HG02943 (cell line): Measurements from ENCODE around the gene TNIK.

Source experiments
- ATAC-seq: cut with Tn5 transposase; IDR thresholded peaks from one replicate; pipeline ENCODE4 v1.9.1; 2021; ENCODE audit warnings: mild to moderate bottlenecking, low read depth, moderate library complexity; ENCODE audit not compliant: unreplicated experiment

The TNIK gene

DNA sequence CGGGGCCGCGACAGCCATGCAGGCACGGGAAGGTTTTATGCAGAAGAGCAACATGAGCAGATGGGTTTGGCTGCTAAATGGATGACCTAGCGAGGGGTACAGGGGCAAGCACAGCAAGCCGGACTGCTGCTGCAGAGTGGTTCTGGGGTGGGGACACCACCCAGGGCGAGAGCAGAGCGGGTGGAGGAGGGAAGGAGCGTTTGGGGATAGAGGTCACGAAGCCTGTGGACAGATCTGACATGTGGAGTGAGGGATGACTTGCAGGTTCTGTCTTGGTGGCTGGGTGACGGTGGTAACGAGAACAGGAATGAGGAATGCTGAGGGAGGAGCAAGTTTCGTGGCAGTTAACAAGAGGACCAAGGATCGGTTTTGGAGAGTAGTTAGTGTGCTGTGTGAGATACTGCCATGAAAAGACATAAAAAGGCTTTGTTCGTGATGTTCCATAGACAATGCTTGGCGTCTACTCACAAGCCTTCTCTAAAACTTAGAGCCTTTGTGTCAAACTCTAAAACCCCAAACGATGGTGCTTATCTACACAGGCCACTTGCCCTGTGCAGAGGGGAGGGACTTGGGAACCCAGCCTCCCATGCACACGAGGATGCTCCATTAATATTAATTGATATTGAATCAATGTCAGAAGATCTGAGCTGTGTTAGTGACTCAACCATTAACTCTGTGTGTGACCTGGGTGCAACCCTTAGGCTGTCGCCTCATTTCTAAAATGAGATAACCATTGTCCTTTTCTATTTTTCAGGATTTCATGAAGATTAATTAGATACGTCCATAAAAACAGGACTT is 301.0 kb downstream of the TNIK start:
- ATAC-seq = no peak

DNA sequence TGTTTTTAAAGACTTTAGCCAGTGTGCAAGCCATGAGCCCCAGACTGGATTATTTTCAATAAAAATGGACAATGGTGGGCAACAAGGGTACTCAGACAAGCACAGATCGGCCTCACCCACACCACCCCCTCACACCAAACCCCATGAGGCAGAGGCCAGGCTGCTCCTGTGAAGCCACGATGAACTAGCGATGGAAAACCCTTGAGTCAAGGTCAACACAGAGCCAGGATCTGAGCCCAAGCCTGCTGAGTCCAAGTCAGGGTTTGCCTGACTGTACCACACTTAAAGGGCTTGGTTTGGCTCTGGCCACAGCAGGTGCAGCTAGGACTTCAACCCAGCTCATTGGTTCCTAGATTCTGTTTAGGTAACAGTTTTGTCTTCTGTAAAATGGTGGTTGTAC is 302.2 kb downstream of the TNIK start:
- no peak for ATAC-seq

DNA sequence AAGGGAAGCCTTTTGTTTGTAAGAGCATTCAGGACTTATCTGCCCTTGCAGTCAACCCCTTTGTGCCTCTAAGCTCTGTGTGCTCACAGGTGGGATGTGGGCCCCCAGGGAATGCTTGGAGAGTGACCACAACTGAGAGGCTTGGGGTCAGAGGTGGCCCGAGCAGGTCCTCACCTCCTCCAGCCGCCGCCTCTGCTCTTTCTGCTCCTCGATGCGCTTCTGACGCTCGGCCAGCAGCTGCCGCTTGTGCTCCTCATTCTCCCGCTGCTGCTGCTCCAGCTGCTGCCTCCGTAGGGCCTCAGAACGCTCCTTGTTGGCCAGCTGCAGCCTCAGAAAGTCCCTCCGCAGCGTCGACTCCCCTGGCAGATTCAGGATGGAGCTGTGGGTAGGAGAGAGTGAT is 302.9 kb downstream of the TNIK start:
- no peak for ATAC-seq

DNA sequence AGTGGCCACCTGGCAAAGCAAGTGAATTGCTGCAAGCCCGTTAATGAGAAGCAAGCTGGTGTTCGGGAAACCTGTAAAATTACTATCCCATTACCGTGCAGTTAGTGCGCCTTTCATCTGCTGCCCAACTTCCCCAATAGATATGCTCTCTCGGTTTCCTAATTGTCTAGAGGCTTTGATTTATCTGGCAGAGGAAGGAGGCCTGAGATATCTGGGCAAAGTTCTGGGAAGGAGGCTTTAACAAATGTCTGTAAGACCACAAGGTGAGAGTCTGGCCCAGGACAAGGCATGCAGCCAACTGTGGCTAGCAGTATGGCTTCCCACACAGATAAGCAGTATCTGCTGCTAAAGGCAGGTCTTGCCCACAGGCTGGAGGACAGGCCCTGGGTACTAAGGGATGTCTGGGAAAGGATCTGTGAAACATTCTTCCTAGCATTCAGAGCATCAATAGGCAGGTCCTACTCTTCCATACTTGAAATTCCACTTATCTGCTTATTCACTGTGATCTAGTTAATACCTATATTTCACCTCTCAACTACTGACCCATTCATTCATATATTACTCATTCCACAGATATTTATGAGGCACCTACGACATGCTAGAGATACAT is 303.7 kb downstream of the TNIK start:
- ATAC-seq = no peak

DNA sequence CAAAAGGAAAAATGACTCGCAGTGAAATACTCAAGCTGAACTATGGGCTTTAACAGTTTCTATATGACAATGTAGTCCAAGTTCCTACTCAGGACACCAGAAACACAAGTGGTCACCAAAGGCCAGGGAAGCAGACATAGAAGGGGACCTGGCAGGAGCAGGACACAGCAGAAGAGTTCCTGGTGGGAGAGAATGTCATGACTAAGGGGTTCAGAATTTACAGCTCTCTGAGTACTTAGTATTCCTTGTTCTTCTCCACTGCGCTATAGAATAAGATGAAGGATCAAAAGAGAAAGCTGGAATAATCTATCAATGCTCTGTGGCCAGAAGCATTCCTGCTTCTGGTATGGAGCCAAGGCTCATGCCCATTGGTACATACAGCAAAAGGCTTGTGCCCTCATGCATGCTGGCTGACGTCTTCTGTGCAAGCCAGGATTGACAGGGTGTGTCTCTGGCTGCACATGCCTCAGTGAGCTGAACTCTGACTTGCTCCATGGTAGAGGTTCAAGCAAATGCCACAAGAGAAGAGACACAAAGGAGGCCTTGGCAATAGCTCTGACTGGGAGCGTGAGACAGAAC is 305.0 kb downstream of the TNIK start:
- ATAC-seq = no peak

DNA sequence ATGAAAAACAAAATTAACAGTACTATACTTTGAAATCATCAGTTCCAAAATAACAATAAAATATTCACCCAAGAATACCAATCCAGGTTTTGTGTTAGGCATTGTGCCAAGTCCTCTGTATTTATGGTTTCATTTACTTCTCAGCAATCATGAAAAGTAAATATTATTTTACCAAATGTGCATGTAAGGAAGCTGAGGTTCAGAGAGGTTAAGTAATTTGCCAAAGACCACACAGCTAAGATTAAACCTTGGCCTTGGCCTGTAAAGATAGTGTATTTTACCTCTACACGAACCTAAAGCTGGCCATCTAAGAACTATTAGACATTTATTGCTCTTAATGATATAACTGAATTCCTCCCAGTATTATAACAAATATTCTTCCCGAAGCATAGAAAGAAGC is 309.3 kb downstream of the TNIK start:
- no peak for ATAC-seq

DNA sequence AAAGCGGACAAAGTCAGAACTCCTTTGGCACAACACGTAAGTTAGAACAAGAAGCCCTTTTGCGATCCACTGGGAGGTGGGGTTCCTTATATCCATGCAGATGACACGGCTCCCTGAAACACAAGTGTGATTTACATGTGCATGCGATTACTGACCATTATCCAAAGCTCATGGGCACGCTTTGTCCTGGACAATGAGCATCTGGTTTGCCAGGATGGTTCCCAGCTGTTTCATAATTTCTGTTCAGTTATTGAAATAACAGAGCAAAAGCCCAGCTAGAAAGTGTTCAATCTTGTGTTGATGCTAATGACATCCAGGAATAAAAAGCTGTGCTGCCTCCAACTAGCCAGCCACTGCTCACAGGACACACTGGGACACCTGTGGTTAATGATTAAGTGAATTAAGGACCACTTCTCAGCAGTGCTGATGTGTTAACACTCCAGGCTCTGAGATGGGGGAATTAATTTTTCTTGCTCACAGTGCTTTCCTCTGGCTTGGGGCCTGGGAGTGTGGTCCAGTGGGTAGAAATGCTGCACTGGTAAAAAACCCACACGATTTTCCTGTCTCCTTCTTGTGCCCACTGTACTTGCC is 310.6 kb downstream of the TNIK start:
- no peak for ATAC-seq

DNA sequence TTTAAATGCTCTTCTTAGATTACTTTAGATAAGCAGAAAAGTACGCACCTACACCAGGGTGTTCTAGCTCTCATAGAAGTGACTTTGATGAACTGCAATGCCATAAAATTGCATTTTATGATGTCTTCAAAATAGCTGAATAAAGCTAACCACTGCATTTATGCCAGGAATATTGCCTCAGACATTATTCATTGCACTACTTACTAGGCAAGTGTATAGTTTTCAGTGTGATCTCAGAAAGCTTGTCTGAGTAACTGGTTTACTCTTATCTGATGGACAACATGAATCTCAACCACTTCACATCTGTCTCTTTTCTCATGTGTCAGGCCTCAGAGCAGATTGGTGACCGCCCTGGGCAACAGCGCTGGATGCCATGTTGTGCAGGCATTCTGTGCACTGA is 314.4 kb downstream of the TNIK start:
- ATAC-seq = no peak

DNA sequence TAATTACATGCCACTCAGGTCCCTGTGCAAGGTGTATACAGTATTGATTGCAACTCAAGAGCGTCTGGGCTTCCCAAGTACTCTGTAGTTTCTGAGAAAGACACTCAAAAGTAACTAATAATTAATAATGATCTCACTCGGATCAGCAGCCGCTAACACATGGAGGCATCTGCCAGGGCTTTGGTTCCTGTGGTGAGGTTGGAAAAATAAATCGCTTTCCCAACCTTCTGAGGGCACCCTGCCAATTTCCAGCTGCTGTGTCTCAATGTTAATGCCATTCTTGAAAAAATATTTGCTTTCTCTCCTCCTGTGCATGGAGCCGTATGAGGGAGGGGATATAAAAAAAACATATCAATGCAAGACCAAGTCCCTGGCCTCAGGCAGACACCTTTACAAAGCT is 317.2 kb downstream of the TNIK start:
- no peak for ATAC-seq

DNA sequence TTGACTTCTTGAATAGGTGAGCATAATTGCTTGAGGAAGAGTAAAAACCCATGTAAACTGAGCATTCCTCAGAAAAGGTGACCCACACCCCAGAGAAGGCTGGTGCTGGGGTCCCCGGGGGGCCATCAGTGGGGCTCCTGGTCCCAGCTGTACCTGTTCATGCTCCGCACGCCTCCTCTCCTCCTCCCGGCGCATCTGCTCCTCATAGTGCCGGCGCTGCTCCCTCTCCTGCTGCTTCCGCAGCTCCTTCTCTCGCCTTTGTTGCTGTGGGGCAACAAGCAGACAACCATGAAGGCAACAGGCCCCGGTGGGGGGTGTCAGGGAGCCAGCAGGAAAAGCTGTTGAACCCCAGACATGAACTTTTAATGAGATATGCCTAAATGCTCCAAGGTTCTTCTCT is 320.0 kb downstream of the TNIK start:
- no peak for ATAC-seq

DNA sequence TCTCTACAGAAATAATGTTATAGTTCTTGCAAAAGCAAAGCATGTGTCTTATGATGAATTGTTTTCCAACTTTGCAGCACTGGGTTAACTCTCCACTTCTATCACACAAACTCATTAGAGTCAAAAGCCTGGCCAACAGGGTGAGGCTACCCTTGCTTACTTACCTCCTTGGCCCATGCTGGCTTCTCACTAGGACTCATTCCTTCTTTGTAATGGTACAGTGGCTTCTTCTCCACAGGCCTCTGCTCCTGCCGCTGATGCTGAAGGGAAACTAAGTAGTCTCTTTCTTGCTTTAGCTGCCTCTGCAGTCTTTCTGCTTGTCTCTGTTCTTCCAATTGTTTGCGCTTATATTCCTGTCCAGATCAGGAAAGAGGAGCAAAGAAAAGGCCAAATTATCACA is 322.2 kb downstream of the TNIK start:
- no peak for ATAC-seq

DNA sequence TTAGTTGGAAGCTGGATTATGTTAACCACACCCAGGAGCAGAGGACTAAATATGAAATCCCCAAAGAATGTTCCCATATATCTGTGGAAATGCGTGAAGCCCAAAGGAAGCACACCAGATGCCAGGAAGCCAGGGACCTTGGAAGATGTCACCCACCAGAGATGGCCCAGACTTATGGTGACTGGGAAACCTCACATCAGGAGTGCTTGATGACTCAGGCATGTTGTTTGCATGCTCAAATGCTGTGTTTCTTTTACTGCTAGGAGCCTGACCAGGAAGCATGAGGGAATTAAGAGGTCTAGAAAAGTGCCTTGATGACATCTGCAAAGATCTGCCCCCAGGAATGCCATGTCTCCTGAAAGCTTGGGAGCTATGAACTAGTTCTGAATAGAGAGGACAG is 324.7 kb downstream of the TNIK start:
- no peak for ATAC-seq

DNA sequence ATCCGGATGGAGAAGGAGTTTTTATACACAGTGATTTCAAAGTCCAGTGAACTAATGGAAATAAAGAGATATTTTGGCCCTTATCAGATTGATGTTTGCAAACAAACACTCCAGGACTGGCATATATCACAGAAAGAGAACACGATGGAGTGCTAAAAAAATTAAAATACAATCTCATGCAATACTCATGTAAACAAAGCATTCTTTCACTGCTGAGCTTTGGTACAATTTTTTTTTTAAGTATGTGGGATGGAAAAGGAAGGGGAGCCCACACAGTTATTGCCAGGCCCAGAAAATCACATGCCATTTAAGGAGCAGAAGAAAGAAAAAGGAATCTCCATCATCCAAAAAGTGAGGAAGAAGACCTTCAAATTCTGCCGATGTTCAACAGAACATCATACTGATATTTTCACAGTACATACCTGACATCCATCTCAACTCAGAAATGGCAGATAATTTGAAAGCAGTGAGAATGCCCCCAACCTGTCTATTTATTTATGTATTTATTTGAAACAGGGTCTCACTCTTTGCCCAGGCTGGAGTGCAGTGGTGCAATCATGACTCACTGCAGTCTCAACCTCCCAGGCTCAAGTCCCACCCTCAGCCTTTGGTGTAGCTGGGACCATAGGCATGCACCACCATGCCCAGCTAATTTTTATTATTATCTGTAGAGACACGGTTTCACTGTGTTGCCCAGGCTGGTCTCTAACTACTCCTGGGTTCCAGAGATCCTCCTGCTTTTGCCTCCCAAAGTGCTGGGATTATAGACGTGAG is 326.2 kb downstream of the TNIK start:
- ATAC-seq = no peak

DNA sequence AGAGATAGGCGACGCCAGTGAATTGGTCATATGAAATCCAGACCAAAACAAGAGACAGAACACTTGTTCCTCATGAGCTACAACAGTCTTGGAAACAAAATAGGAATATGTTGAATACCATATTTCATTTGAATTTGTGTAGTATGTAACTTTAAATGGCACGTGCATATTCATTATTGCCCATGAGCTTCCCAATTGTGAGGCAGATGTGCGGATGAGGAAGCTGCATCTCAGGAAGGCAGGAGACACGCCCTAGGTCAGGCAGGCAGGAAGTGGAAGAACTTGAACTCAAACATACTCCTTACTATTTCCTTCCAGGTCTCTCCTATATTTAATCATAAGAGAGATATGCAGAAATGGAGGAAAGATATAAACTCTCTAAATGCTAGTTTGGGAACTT is 326.9 kb downstream of the TNIK start:
- no peak for ATAC-seq

DNA sequence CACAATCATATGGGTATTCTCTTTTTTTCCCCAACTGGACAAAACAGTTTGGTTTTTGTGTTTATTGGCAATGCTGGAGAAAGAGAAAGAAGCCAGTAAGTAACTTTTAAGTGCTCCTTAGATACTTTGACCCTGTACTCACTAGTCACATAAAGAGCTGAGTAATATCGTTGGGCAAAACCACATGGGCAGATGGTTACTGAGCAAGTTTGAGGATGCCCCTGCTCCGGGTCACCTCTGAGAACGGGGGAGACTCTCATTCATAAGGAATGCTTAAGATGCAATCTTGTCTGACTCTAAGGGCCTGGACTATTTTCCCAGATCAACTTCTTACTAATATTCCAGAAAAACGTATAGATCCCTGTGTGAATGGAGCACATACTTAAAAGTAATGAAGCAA is 327.3 kb downstream of the TNIK start:
- ATAC-seq = no peak

DNA sequence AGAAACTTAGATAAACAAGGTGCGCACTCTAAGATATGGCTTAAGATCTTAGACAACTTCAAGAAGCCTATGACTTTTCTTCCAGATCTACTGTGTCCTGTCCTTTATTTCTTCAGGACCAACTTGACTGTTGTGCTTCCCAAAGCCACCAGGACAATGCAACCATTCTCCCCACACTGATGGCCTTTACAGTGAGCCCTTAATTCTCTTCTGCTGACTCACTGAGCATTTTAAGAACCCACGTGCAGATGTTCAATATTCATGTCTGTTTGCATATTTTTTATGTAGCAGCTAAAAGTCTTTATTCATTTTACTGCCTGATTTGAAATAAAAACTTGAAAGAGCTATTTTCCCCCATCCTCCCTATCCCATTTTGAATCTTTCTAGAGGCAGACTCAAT is 330.4 kb downstream of the TNIK start:
- no peak for ATAC-seq

DNA sequence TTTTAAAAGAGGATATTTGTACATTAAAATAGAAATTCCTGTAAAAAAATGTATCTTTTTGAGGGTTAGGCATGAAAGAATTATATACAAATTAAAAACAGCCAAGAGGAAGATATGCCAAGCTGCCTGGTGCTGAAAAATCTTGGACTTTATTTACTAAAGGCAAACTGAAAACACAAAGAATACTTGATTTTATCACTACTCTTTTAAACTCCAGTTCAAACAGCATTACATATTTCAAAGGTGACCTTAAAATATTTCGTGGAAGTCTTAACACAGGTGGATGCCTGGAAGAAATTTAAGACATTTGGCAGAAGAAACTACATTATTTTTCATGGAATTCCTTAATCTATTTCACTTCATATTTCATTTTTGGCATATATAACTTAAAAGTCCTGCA is 332.6 kb downstream of the TNIK start:
- ATAC-seq = no peak

DNA sequence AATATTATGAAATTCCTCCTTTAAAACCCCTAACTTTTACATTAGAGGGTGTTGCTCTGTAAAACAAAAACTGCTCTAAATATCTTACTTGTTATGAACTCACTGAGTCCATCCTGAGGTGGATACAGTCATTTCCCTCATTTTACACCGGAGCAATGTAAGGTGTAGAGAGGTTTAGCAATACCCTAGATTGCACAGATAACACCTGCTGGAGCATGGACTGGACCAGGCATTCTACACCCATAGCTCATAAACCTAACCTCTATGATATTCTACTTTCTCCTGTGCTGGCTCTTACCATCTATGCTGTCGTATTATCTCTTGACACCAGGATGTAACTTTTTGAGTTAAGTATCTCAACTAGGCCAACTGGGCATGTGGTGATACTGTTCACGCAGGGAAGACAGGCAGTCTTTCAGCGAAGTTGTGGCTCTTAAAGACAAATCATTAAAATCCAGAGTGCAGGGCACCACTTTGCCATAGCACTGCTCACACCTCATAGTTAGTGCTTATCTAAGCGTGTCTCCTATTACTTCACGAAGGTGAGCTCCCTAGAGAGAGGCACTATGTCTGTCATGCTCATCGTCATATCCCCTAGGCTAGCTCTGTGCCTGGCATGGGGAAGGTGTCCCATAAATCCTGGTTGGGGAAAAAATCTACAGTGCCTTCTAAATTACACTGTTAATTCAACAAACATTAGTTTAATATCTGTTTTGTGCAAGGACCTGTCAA is 333.6 kb downstream of the TNIK start:
- no peak for ATAC-seq

DNA sequence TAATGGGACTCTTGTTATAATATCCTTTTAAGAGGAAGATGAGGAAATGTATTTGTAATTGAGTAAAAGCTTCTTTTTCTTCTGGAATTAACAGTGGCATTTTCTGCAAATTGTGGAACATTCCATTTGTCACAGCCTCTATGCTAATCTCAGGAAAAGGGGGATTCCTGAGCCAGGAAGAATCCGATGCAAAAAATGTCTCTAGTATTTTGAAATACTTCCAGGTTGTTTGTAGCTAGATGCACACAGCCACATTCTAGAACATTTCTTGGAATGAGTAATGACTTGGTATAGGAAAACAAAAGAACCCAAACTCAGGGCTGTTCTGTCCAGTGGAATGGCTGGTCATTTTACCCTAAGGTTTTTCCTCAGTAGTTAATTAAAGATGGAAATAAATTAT is 335.2 kb downstream of the TNIK start:
- no peak for ATAC-seq

DNA sequence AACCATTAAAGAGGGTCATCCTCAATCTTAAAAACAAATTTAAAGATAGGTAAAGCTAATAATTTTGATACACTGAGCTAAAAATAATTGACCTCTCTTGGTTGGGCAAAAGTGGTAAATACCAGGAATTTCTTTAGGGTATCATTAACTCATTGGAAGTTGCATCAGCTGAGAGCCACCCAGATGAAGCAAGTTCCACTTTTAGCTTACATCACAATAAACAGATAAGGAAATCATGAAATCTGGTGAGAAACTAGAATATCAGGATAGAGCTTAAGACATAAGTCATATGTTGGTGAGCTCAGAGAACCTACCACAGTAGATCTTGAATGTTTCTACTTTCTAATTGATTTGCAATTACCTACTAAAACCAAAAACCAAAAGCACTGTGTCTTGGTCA is 336.3 kb downstream of the TNIK start:
- no peak for ATAC-seq
